ENCODE results near the gene GPRC6A.
"Not testable (repeated sequence)": the region's sequence is repeated elsewhere in the genome, so short reads cannot be mapped to it uniquely, and the experiment has no call there.

The GPRC6A gene, protein sequence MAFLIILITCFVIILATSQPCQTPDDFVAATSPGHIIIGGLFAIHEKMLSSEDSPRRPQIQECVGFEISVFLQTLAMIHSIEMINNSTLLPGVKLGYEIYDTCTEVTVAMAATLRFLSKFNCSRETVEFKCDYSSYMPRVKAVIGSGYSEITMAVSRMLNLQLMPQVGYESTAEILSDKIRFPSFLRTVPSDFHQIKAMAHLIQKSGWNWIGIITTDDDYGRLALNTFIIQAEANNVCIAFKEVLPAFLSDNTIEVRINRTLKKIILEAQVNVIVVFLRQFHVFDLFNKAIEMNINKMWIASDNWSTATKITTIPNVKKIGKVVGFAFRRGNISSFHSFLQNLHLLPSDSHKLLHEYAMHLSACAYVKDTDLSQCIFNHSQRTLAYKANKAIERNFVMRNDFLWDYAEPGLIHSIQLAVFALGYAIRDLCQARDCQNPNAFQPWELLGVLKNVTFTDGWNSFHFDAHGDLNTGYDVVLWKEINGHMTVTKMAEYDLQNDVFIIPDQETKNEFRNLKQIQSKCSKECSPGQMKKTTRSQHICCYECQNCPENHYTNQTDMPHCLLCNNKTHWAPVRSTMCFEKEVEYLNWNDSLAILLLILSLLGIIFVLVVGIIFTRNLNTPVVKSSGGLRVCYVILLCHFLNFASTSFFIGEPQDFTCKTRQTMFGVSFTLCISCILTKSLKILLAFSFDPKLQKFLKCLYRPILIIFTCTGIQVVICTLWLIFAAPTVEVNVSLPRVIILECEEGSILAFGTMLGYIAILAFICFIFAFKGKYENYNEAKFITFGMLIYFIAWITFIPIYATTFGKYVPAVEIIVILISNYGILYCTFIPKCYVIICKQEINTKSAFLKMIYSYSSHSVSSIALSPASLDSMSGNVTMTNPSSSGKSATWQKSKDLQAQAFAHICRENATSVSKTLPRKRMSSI

DNA sequence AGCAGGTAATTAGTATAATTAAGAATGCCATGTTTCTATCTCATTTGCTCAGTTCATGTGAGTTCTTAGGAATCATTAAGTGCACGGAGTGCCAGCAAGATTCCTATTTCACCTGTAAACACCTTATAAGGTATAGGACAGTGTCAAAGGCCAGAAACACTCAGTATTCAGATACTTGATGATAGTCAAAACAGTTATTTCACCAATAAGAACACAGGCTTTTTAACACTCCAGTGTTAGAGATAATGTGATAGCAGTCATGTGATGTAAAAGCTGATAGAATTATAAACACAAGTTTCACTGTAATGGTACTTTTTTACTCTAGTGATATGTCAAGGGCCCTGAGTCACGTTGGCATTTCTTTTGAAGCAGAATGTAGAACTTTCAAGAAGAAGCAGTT is at the start of gene GPRC6A:
Gene GPRC6A (minus strand): TSS at position 101 of the 400 bp plus-strand sequence. CDS start 70 bp downstream, at position 31.
- no peak for DNase-seq

DNA sequence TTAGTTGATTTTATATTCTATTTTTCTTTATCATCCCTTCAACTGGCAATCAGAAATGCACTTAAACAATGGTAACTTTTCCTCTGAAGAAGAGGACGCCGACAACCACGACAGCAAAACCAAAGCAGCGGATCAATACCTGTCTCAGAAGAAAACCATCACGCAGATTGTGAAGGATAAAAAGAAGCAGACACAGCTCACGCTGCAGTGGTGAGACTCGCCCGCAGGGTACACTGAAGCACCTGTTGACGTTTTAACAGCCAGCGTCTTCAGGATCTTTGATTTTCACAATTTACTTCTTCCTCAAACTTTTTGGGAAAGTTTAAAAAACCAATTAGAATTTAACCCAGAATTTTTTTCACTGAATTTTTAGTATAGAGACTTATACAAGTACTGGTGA is 48.9 kb upstream of the GPRC6A start:
- no peak for DNase-seq

GRCh38 chr6:116876635-116877611 is 48.0 kb upstream of the GPRC6A start, which contains the start of gene RFX6:
TSS of gene RFX6 (plus strand) at chr6:116877242. CDS start at chr6:116877276, 34 bp downstream.
- no peak for DNase-seq

GRCh38 chr6:116876107-116876506 is 47.2 kb upstream of the GPRC6A start:
- no peak for DNase-seq

DNA sequence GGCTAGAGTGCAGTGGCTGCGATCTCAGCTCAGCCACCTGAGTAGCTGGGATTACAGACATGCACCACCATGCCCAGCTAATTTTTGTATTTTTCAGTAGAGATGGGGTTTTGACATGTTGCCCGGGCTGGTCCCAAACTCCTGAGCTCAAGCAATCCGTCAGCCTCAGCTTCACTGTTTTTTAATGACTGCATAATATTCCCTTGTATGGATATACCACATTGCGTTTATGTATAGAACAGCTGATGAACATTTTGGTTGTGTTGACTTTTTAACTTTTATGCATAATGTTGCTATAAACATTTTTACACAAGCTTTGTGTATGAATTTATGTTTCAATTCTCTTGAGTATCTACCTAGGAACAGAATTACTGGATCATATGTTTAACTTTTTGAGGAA is 43.9 kb upstream of the GPRC6A start:
- DNase-seq = no peak

DNA sequence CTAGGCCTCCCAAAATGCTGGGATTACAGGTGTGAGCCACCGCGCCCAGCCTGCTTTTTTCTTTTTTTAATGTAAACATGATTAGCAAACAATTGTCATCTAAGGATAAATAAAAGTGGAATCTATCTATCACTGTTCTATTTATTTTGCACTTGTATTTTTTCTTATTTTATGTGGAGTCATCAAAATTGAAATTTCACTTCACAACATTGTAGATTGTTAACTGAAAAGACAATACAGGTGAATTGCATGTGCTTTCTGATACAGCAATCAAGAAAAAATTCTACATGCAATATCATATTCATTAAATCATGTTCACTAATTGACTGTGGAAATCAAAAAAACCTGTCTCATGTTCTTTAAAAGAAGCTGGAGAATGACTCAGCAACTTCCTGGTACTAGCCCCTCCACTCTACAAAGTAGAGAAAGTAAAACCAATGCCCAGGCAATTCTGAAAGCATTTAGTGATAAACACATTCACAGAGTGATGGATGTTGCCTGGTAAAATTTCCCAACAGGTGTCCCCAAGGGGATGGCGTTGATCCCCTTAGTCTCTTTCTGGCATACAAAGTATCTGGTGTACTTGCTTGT is 37.5 kb upstream of the GPRC6A start:
- DNase-seq = no peak

DNA sequence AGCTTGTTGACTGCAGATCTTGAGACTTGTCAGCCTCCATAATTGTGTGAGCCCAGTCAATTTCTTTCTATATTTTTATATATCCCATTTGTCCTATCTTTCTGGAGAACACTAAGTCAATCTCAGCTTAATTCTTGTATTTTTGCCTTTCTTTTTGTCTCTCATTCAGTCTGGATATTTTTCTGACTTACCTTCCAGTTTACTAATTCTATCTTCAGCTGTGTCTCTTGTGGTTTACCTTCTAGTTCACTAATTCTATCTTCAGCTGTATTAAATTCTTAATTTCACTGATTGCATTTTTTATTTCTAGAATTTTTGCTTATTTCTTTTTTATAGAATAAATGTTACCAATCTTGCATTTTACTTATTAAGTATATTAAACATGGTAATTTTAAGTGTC is 30.4 kb upstream of the GPRC6A start:
- DNase-seq = no peak

DNA sequence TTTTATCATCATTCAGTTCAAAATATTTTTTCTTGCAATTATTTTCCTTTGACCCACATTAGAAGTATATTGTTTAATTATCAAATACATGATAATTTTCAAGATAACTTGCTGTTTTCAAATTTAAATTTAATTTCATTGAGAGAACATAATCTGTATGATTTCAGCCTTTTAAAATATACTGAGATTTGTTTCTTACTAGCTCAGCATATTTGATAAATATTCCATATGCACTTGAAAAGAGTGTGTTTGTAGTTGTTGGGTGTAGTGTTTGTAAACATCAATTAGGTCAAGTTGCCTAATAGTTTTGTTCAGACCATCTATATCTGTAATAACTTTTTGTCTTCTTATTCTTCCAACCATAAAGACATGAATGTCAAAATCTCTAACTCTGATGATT is 29.2 kb upstream of the GPRC6A start:
- no peak for DNase-seq

GRCh38 chr6:116847227-116847626 is 18.3 kb upstream of the GPRC6A start:
- DNase-seq = no peak

DNA sequence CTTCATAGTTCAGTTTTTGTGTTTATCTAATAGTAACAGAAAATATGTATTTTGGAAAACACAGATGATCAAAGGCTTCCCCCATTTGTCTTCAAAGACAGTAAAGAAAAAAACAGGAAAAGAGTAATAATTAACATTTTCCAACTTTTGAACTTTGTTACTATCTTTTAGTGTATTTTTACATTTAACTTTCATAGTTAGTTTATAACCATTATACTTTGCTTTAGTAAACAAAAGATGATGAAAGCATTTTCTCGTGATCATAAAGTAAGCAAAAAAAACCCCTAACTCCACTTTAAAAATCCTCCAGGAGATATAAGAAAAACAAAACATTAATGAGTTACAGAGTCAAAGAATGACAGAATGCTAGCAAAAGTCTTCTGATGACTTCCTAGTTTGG is 13.6 kb upstream of the GPRC6A start:
- DNase-seq = no peak

DNA sequence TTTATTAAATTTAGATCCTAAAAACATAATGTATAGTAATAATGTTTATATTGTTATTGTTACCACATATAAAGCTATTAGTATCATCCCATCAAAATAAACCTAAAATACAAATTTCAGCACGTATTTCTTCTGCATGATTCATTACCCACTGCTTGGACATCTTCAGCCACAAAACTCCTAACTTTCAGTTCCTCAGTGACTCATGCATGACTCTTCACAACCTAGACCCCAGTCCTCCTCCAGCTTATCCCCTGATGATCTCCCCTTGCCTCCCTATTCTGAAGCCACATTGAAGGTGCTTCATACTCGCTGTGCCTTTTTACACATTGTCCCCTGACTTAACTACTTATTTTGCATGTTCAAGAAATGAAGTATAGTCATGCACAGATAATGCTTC is 11.2 kb upstream of the GPRC6A start:
- no peak for DNase-seq

DNA sequence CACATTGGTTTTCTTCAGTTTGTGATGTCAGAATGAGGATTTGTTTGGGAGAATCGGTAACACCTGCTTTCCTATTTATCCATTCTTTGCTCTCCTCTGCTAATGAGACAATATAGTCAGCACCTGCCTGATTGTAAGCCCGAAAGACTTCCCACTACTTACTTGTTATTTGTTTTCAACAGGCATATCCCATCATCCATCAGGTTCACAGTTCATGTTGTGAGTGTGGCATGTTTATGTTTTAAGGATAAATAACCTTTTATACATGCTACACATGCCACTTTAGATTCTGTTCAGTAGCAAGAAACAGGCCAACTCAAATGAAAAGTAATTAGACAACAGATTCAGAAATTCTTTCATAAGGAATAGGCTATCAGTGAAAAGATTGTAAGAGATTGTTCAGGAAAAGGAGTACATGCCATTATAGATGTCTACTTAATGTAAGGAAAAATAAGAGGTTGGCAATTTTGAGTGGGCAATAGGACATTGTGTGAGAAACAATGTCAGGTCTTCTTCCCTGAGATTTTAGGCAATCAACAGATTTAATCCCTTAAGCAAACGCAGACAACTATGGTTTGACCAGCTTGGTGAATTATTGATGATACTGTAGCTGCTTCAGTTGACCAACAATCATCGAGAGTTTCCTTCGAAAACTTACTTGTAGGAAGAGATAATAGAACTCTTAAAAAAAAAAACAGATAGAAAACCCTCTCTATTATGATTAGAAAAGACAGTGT is 7.9 kb upstream of the GPRC6A start:
- no peak for DNase-seq

- not testable (repeated sequence) for DNase-seq
Measured at GRCh38 chr6:116834526-116834925, 5.6 kb upstream of the GPRC6A start.

GRCh38 chr6:116827561-116828240 is 1.2 kb downstream of the GPRC6A start:
- DNase-seq = no peak

DNA sequence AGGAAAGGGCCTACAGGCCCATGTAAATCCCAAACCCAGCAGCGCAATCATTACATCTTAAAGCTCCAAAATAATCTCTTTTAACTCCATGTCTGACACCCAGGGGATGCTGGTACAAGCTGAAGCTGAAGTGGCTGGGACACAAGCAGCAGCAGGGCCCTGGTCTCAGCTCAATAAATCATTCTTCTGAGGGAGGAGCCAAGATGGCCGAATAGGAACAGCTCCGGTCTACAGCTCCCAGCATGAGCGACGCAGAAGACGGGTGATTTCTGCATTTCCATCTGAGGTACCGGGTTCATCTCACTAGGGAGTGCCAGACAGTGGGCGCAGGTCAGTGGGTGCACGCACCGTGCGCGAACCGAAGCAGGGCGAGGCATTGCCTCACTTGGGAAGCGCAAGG is 12.5 kb downstream of the GPRC6A start:
- DNase-seq = not testable (repeated sequence)

- no peak for DNase-seq
Measured at GRCh38 chr6:116812051-116812650, 16.7 kb downstream of the GPRC6A start.

DNA sequence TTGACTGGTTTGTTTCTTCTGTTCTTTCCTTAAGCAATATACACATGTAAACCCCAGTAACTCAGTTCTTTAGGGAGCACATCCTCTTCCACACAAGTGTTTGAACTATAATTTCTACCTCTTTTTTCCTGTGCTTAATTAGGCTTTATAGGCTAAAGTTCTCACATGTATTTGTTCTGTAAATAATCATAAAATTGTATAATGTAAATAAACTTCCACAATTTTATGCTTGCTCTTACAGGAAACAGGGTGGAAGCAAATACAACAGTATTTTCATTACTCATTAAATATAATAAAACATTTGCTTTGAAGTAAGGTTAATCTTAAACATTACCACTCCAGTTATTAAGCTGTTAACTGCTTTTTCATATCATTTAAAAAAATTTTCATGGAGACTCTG is 26.9 kb downstream of the GPRC6A start:
- DNase-seq = no peak

GRCh38 chr6:116799945-116800344 is 28.9 kb downstream of the GPRC6A start:
- no peak for DNase-seq

DNA sequence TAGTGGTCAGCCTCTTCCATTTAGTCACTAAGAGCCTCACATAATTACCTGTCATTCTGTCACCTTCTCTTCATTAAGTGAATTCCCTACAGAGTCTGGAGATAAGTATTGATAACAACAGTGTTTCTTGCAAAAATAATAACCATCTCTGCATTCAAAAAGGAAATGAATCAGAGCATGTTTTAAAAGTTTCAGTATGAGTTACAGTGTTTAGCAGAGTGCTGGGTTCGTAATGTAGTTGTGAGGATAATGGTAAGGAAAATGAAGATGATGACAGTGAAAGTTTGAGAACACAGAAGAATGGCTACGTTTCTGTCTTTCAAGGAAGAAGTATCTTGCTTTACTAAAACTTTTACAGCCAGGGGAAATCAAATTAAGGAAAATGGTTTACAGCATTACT is 31.3 kb downstream of the GPRC6A start:
- DNase-seq = no peak

DNA sequence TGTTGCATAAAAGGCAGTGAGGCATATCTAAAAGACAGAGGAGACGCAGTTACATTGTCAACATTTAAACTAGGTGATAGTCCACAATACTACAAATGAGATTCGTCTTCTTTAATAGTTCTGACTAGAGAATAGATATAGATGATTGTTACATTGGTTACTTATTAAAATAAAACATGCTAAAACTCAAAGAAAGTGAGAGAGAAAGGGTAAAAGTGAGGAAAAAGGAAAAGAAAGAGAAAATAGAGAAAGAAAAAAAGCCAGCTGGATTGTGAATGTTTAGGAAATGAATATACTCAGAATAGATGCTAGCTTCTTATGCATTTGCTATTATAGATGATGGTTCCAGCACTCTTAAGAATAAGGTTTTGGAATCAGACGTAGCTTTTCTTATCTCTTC is 35.7 kb downstream of the GPRC6A start:
- no peak for DNase-seq
